Measurements from ENCODE around the gene OR2AP1.

- no peak for TF ChIP-seq CTCF (IDR thresholded peaks at IDR 0.05)
- TF ChIP-seq MAX (IDR thresholded peaks at IDR 0.05), result no peak
- TF ChIP-seq REST (IDR thresholded peaks at IDR 0.05), result no peak
- no peak for TF ChIP-seq SMC3 (IDR thresholded peaks at IDR 0.05)
Observed at GRCh38 chr12:55549302-55549701, 23.0 kb upstream of the OR2AP1 start, which contains the start of gene OR6C4.
